Measurements from ENCODE around the gene HAO2.
"Not testable (repeated sequence)": the region's sequence is repeated elsewhere in the genome, so short reads cannot be mapped to it uniquely, and the experiment has no call there.

The HAO2 gene

DNA sequence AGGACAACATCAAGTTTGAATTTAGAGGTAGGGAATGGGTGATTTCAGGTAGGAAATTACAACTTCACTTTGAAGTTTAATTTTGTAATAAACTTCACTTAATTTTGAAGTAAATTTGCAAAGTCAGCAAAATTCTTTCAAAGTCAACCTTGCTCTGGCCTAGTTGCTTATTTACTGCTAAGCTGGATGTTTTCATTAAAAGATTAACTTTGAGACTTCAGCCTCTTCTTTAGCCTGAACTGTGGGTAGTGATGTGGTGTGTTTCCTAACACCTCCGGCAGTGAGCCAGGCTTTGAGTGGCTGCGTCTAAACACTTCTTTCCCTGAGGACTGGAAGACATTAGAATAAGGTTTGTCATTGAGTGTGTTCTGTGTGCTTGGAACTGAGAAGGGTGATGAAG, at the start of gene HAO2:
Gene HAO2, plus strand, starts transcription at position 232 of the 400 bp plus-strand sequence. CDS start 12,301 bp downstream, outside the sequence.
- DNase-seq = no peak

GRCh38 chr1:119320100-119320499, 48.5 kb upstream of the HAO2 start:
- no peak for DNase-seq

- DNase-seq = no peak
Observed at GRCh38 chr1:119321666-119322419, 46.7 kb upstream of the HAO2 start.

DNA sequence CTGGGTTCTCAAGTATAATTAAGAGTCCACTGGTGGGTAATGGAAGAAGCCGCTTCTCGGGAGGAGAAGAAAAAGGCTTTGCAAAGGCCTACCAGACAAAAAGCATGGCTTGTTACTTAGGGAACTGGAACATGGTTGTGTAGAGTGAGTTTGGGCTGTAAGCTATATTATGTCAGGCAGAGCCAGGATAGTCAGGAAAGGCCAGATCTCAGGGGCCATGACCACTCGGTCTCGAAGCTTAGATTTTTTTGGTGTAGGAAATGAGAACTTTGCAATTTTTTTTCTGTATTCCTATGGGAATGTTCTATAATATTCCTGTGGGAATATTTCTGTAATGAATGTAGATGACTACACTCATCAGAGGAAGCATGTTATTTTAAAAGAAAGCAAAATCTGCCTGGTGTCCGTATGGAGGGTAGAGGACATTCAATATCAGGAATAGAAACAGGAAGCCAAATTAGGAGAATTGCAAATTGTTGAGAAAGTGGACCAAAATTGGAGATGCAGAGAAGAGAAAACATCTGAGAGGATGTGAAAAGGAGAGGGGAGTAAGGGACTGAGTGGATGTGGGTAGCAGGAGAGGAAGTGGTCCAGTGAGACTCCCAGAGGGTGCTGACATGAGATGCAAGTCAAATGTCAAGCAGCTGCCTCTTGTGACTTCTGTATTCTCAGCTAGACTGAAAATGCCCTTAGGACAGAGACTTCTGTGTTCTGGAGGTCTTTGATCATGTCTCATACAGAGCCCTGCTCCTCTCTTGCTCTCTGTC, 45.2 kb upstream of the HAO2 start:
- no peak for DNase-seq

- no peak for DNase-seq
Observed at GRCh38 chr1:119324198-119324597, 44.4 kb upstream of the HAO2 start.

- DNase-seq = no peak
Observed at GRCh38 chr1:119326251-119326650, 42.3 kb upstream of the HAO2 start.

GRCh38 chr1:119327094-119327449, 41.5 kb upstream of the HAO2 start:
- DNase-seq = no peak

DNA sequence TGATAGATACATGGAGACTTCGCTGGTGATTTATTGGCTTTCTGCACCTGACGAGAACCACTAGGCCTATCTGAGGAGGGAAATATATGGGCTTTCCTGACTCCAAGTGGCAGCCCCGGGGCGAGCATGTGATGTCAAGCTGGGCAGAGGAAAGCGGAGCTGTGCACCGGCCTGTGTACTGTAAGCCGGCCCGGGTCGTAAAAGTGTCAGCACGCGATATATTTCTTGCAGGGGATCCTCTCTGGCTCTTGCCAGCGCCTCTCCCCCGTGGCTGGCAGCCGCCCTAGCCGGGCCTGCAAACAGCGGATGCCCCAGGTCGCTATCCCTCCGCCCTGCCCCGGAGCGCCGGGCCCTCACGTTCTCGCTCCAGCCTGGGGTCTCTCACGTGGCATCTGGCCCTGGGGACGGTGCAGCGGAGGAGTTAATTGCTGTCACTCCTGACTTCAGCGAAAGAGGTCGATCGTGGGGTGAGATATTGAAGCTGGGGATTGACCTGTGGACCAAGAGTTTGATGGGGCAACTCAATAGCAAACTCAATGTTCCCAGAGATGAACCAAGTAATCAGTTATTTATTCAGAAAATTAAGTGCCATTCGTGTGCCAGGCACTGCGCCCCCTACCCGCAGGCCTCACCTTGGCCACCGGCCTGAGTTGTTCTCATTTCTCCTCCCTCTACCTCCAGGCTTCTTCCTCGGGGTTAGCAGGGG, 41.0 kb upstream of the HAO2 start:
- peak; percentile 13 for DNase-seq

- no peak for DNase-seq
Observed at GRCh38 chr1:119329541-119330461, 38.8 kb upstream of the HAO2 start.

DNA sequence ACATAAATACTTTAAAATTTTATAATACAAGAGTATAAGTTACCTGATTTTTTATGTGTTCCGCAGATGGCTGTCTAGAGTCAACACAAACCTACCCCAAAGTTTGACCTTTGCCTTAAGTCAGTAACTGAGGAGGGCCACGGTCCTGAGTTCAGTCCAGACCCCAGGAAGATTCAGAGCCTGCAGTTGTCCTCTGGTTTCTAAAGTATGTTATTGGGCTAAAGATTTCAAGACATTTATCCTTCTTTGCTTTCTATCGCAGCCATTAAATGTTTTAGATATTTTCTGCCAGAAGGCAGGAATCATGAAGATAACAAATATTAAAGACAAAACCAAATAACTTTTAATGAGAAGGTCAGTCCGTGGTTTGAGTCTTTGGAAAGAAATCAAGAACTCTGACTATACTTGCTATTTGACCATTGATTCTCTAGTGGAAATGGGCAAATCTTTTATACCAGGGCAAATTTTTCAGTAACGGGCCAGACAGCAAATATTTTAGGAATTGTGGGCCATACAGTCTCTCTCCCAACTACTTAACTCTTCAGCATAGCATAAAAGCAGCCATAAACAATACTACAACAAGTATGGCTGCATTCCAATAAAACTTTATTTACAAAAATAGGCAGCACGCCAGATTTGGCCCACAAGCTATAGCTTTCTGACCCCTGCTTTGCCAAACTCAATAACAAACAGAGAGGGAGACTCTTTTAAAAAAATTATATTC, 38.0 kb upstream of the HAO2 start:
- no peak for DNase-seq

GRCh38 chr1:119331190-119331515, 37.4 kb upstream of the HAO2 start:
- DNase-seq = no peak

DNA sequence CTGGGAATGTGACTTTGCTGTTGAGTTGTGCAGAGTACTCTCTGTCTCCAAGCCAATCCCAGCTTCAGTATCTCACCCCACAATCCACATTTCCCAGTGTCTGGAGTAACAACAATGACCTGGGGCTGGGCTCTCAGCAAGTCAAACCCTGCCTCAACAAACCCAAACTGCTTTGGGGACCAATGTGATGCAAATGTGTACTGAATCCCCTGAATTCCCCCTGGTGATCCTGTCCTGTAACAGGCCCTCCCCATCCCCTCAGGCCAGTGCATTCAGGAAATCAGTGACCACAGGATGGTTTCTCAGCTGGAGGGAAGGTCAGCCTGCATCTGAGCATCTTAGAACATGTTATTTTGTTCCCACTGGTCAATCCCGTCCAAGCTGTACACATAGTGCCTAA, 36.7 kb upstream of the HAO2 start:
- no peak for DNase-seq

DNA sequence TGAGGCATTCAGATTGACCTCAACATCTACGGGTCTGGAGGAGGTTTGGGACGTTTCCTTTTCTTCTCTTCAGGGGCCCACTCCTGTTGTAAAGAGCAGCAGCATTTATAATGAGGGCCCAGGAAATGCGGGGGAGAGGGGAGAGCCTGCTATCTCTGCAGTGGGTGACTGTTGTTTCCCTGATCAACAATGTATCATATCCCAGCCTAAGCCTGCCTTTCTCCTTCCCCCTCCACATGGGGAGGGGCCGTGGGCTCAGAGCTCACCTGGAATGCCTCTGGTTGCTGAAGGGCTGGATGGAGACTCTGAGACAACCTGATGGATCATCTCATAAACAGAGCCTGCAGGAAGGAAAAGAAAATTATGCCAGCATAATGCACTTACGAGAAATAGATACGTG, 36.0 kb upstream of the HAO2 start:
- no peak for DNase-seq

DNA sequence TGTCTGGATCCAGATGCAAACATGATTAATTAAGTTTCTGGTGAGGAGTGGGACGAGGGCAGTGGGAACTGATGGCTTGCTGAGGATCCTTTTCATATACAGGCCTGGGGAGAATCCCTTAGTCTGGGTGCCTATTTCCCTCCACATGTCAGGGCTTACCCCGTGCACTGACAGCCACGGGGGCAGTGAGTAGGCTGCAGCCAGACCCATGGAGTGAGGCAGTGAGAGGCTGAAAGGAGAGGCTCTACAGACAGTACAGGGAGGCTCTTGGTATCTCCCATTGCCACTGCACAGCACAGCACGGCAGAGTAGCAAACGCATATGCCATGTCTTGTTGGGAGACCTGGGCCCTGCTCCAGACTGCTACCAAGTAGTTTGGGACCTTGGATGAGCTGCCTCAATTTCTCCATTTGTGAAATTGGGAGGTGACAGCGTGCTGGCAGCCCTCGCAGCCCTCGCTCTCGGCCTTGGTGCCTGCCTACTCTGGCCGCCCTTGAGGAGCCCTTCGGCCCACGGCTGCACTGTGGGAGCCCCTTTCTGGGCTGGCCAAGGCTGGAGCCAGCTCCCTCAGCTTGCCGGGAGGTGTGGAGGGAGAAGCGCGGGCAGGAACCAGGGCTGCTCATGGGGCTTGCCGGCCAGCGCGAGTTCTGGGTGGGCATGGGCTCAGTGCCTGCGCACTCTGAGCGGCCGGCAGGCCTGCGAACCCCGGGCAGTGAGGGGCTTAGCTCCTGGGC, 35.3 kb upstream of the HAO2 start:
- no peak for DNase-seq

- DNase-seq = not testable (repeated sequence)
Observed at GRCh38 chr1:119333897-119334250, 34.7 kb upstream of the HAO2 start.

GRCh38 chr1:119336848-119337247, 31.7 kb upstream of the HAO2 start:
- no peak for DNase-seq

- DNase-seq = no peak
Observed at GRCh38 chr1:119338004-119338403, 30.6 kb upstream of the HAO2 start.

DNA sequence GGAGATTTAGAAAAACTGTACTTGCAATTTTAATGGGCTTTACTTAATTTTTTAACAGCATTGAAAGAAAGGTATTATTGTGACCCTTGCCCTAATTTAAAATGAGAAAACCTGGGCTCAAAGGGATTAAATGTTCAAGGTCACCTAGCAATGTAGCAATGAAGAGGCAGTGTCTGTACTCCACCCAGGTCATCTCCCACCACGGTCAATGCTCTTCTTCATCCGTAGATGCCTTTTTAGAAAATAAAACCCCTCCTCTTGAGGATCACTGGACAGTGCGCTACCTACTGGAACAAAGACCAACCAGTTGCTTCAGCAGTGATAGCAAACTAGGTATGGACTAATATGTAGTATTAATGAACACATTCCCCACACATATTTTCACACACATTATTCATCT, 29.8 kb upstream of the HAO2 start:
- DNase-seq = no peak

- no peak for DNase-seq
Observed at GRCh38 chr1:119340861-119341261, 27.7 kb upstream of the HAO2 start.

GRCh38 chr1:119341372-119341947, 27.1 kb upstream of the HAO2 start:
- DNase-seq = no peak

GRCh38 chr1:119345398-119345797, 23.2 kb upstream of the HAO2 start:
- no peak for DNase-seq
